Measurements from ENCODE around the gene PMEL. TPM values are rescaled to one million over a fixed set of nuclear protein-coding genes. Genes with fewer than 3 reads are reported as not detected.
"Not testable (repeated sequence)": the region's sequence is repeated elsewhere in the genome, so short reads cannot be mapped to it uniquely, and the experiment has no call there.

Gene PMEL
- total RNA-seq, 2 experiments from 2014 or later: not detected

DNA sequence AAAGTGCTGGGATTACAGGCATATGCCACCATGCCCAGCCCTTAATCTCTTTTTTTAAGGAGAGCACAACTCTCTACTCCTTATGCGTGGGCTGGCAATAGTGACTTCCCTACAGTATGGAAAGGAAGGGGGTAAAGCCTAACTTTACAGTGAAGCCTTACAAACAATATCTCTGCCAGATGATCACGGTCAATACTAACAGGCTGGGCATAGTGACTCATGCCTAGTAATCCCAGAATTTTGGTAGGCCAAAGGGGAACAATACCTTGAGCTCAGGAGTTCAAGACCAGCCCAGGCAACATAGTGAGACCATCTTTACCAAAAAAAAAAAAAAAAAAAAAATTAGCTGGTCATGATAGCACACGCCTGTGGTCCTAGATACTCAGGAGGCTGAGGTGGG, 43.7 kb downstream of the PMEL start:
- Mint-ChIP-seq H3K4me3 (no peak overlapping the region), H3K27ac (no peak overlapping the region), H3K9me3 (no peaks in the 10 kb centered on the region), H3K36me3 (ENCODE audit: low read depth) (peaks cover 46% of the 10 kb centered on the region), H3K27me3 (no peaks in the 10 kb centered on the region), H3K4me1 (ENCODE audit: low read depth) (peaks cover 63% of the 10 kb centered on the region)
- H3K27ac ChIP-seq (ENCODE audit: low read depth in 1 of 2, low read length in 2 of 2): no peak overlapping the region
- TF ChIP-seq, protein P1, sequence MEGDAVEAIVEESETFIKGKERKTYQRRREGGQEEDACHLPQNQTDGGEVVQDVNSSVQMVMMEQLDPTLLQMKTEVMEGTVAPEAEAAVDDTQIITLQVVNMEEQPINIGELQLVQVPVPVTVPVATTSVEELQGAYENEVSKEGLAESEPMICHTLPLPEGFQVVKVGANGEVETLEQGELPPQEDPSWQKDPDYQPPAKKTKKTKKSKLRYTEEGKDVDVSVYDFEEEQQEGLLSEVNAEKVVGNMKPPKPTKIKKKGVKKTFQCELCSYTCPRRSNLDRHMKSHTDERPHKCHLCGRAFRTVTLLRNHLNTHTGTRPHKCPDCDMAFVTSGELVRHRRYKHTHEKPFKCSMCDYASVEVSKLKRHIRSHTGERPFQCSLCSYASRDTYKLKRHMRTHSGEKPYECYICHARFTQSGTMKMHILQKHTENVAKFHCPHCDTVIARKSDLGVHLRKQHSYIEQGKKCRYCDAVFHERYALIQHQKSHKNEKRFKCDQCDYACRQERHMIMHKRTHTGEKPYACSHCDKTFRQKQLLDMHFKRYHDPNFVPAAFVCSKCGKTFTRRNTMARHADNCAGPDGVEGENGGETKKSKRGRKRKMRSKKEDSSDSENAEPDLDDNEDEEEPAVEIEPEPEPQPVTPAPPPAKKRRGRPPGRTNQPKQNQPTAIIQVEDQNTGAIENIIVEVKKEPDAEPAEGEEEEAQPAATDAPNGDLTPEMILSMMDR (IDR thresholded peaks at IDR 0.05): no peak
- H3K36me3 ChIP-seq (ENCODE audit: insufficient read depth, low read length): peaks cover 29% of the 10 kb centered on the region
- H3K9me3 ChIP-seq (ENCODE audit: control insufficient read depth in 1 of 2, insufficient read depth in 1 of 2, low read length in 2 of 2): no peaks in the 10 kb centered on the region
- H3K4me3 ChIP-seq (ENCODE audit: low read length): no peak overlapping the region
- DNase-seq (no peak), ATAC-seq (ENCODE audit: poor library complexity) (no peak)
- H3K27me3 ChIP-seq (ENCODE audit: control insufficient read depth in 1 of 2, insufficient read depth in 2 of 2, low read length in 2 of 2): no peaks in the 10 kb centered on the region
- CTCF ChIA-PET: interaction anchor here (0.7 to 0.9 kb wide), 2 partner anchors 18 to 204 kb away, joined by 3 read pairs; no protein-coding TSS in a partner anchor
- POLR2A ChIA-PET: interaction anchor here (0.6 to 1.2 kb wide), 2 partner anchors 8 to 105 kb away, joined by 3 read pairs; partner anchors contain the start of genes ORMDL2 and SARNP
- intact Hi-C loops (cut with DNase I, micrococcal nuclease): no loop called here
- H3K4me1 ChIP-seq (ENCODE audit: insufficient read depth, low read length): peaks cover 35% of the 10 kb centered on the region

DNA sequence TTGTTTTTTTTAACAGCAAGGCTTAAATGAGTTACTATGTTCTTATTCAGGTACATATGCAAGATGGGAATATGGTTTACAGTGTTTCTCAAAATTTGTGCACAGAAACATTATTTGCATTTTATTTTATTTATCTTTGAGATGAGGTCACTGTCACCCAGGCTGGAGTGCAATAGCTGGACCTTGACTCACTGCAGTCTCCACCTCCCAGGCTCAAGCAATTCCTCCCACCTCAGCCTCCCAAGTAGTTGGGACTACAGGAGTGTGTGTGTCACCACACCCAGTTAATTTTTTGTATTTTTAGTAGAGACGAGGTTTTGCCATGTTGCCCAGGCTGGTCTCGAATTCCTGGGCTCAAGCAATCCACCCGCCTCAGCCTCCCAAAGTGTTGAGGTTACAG, 46.8 kb downstream of the PMEL start:
- H3K9me3 Mint-ChIP-seq; DNase-seq; H3K27me3 ChIP-seq (ENCODE audit: control insufficient read depth in 1 of 2, insufficient read depth in 2 of 2, low read length in 2 of 2); intact Hi-C loops (cut with DNase I, micrococcal nuclease); H3K9me3 ChIP-seq (ENCODE audit: control insufficient read depth in 1 of 2, insufficient read depth in 1 of 2, low read length in 2 of 2); CTCF ChIA-PET; ATAC-seq (ENCODE audit: poor library complexity); H3K4me3 ChIP-seq (ENCODE audit: low read length); POLR2A ChIA-PET; H3K4me3 Mint-ChIP-seq; H3K27me3 Mint-ChIP-seq; H3K27ac Mint-ChIP-seq; H3K27ac ChIP-seq (ENCODE audit: low read depth in 1 of 2, low read length in 2 of 2): not testable (repeated sequence)
- Histone ChIP-seq H3K36me3 (ENCODE audit: insufficient read depth, low read length) (peaks cover 30% of the 10 kb centered on the region), H3K4me1 (ENCODE audit: insufficient read depth, low read length) (peaks cover 41% of the 10 kb centered on the region)
- Mint-ChIP-seq H3K4me1 (ENCODE audit: low read depth) (peaks cover 52% of the 10 kb centered on the region), H3K36me3 (ENCODE audit: low read depth) (peaks cover 38% of the 10 kb centered on the region)

DNA sequence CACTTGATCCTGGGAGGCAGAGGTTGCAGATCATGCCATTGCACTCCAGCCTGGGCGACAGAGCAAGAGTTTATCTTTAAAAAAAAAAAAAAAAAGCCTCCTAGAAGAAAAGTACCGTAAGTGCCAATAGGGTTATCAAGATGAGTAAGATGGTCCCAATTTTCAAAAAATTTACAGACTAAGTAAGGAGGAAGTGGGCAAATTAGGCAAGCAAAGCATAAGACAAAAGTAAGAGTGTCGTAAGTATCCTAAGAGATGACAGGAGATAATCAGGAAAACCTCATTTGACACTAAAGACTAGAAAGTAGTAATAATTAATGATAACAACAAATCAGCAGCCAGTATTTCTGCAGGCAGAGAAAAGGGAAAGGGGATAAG, 50.4 kb downstream of the PMEL start:
- no peaks in the 10 kb centered on the region for H3K9me3 ChIP-seq (ENCODE audit: control insufficient read depth in 1 of 2, insufficient read depth in 1 of 2, low read length in 2 of 2)
- ChIA-PET CTCF (interaction anchor here (0.9 to 2.3 kb wide), 3 partner anchors 11 to 25 kb away, joined by 3 to 4 read pairs (median 3); no protein-coding TSS in a partner anchor), POLR2A (interaction anchor here (0.6 to 2.7 kb wide), 2 partner anchors 7 to 59 kb away, joined by 3 to 6 read pairs; partner anchors contain the start of gene RAB5B)
- no peaks in the 10 kb centered on the region for H3K27me3 ChIP-seq (ENCODE audit: control insufficient read depth in 1 of 2, insufficient read depth in 2 of 2, low read length in 2 of 2)
- peaks cover 30% of the 10 kb centered on the region for H3K4me1 ChIP-seq (ENCODE audit: insufficient read depth, low read length)
- DNase-seq (no peak), ATAC-seq (ENCODE audit: poor library complexity) (no peak)
- peaks cover 33% of the 10 kb centered on the region for H3K36me3 Mint-ChIP-seq (ENCODE audit: low read depth)
- intact Hi-C loops (cut with DNase I, micrococcal nuclease): no loop called here
- peaks cover 42% of the 10 kb centered on the region for H3K4me1 Mint-ChIP-seq (ENCODE audit: low read depth)
- H3K27me3 Mint-ChIP-seq: no peaks in the 10 kb centered on the region
- peak overlapping the region; percentile 50 for H3K27ac Mint-ChIP-seq
- H3K4me3 Mint-ChIP-seq: no peak overlapping the region
- no peaks in the 10 kb centered on the region for H3K9me3 Mint-ChIP-seq
- H3K36me3 ChIP-seq (ENCODE audit: insufficient read depth, low read length): peaks cover 30% of the 10 kb centered on the region
- H3K4me3 ChIP-seq (ENCODE audit: low read length): no peak overlapping the region
- H3K27ac ChIP-seq (ENCODE audit: low read depth in 1 of 2, low read length in 2 of 2): no peak overlapping the region
- TF ChIP-seq, protein P1 (IDR thresholded peaks at IDR 0.05): no peak

DNA sequence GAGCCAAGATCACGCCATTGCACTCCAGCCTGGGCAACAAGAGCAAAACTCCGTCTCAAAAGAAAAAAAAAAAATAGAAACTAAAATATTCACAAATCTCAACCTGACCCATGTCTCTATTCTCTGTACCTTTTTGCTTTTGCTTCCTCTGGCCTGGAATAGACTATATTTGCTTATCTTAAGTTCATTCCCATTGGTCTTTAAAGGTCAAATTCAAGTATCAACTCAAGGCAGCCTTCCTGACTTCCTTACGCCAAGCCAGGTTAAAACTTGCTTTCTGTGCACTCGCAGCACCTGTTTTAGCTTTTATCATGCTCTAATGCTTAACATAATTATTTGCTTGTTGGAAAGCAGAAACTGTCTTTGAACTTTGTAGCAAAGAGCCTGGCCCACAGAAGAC, 52.9 kb downstream of the PMEL start:
- ChIA-PET POLR2A (interaction anchor here (0.9 to 1.6 kb wide), 2 partner anchors 13 to 95 kb away, joined by 3 to 5 read pairs; partner anchors contain the start of gene ORMDL2), CTCF (interaction anchor here (1.1 kb wide), 1 partner anchor 23 kb away, joined by 3 read pairs; no protein-coding TSS in a partner anchor)
- no peaks in the 10 kb centered on the region for H3K27me3 ChIP-seq (ENCODE audit: control insufficient read depth in 1 of 2, insufficient read depth in 2 of 2, low read length in 2 of 2)
- H3K27ac Mint-ChIP-seq: peak overlapping the region; percentile 67
- intact Hi-C loops (cut with DNase I, micrococcal nuclease): no loop called here
- H3K27me3 Mint-ChIP-seq: no peaks in the 10 kb centered on the region
- H3K36me3 Mint-ChIP-seq (ENCODE audit: low read depth): peaks cover 38% of the 10 kb centered on the region
- no peaks in the 10 kb centered on the region for H3K9me3 Mint-ChIP-seq
- DNase-seq: no peak
- no peaks in the 10 kb centered on the region for H3K9me3 ChIP-seq (ENCODE audit: control insufficient read depth in 1 of 2, insufficient read depth in 1 of 2, low read length in 2 of 2)
- H3K4me1 ChIP-seq (ENCODE audit: insufficient read depth, low read length): peaks cover 23% of the 10 kb centered on the region
- H3K4me3 ChIP-seq (ENCODE audit: low read length): no peak overlapping the region
- H3K36me3 ChIP-seq (ENCODE audit: insufficient read depth, low read length): peaks cover 20% of the 10 kb centered on the region
- H3K27ac ChIP-seq (ENCODE audit: low read depth in 1 of 2, low read length in 2 of 2): no peak overlapping the region
- H3K4me1 Mint-ChIP-seq (ENCODE audit: low read depth): peaks cover 47% of the 10 kb centered on the region
- no peak for ATAC-seq (ENCODE audit: poor library complexity)
- TF ChIP-seq, protein P1 (IDR thresholded peaks at IDR 0.05): no peak
- no peak overlapping the region for H3K4me3 Mint-ChIP-seq

Data from CD4-positive, alpha-beta T cell (primary cell).